ENCODE measurements around the gene LGR5. TPM values are rescaled to one million over a fixed set of nuclear protein-coding genes. Genes with fewer than 3 reads are reported as not detected.

LGR5 gene
- total and polyA plus RNA-seq, 10 of the 15 experiments (the other 5 are each of a cell fraction or from before 2014, with no cell fraction given): 2.1 TPM; not detected in 9

DNA sequence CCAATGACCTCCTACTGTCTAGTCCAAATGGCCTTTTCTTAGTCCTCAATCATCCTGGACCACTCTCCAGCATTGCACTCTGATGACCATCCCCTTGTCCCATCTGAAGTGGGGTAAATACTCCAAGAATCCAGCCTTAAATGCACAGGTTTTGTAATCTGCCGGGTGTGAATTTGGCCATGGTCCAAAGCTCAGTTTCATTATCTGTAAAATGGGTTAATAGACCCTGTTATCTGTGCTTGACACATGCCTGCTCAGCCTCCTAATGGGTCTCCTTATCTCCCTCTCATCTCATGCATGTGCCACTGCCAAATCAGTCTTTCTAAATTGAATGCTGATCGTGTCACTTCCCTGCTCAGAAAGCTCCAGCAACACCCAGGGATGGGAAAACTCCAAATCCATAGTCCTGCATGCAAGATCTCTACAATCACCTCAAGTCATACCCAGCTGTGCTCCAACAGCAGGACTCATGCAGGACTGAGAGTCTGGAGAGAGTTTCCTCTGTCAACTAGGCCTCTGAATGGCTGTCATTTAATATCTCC is 22.3 kb downstream of the LGR5 start:
- DNase-seq (ENCODE audit: low read depth, low spot score) (no peak), FAIRE-seq (no peak), ATAC-seq (no peak)
- ChIA-PET CTCF (no interaction called here), POLR2A (no interaction called here), SMC1A (ENCODE audit: uncharacterized antibody, unreplicated experiment) (no interaction called here), RAD21 (ENCODE audit: unreplicated experiment) (no interaction called here)
- 0% methylated on average over 2 of the region's 2 CpGs for WGBS (ENCODE audit: insufficient coverage, insufficient replicate concordance, low lambda C conversion rate, missing lambda C conversion rate)
- no peaks in the 10 kb centered on the region for H3K79me2 ChIP-seq (ENCODE audit: control insufficient read depth, insufficient read depth, low read length)
- H3K36me3 ChIP-seq (ENCODE audit: control insufficient read depth in 2 of 2, insufficient read depth in 2 of 2, low read length in 1 of 2): no peaks in the 10 kb centered on the region
- H3K4me2 ChIP-seq (ENCODE audit: control insufficient read depth, insufficient read depth): no peak overlapping the region
- H3K27me3 ChIP-seq (replicated peaks in 1 of 2; ENCODE audit: control insufficient read depth in 2 of 2, insufficient read depth in 2 of 2, low read length in 1 of 2): no peaks in the 10 kb centered on the region; a peak in 1 of 4 replicates
- no peak overlapping the region for H3K27ac ChIP-seq (ENCODE audit: control insufficient read depth, insufficient read depth)
- intact Hi-C loops (cut with micrococcal nuclease; ENCODE audit: unreplicated experiment): no loop called here
- TF ChIP-seq SRF (IDR thresholded peaks at IDR 0.05; ENCODE audit: low read depth in 2 of 2, low read length in 2 of 2): no peak
- no peak for TF ChIP-seq RAD51 (IDR thresholded peaks at IDR 0.05)
- TF ChIP-seq TAF1 (IDR thresholded peaks at IDR 0.05; ENCODE audit: borderline replicate concordance, low read depth, low read length): no peak
- TF ChIP-seq ZNF207 (IDR thresholded peaks at IDR 0.05; ENCODE audit: borderline replicate concordance): no peak
- TF ChIP-seq, protein P1, sequence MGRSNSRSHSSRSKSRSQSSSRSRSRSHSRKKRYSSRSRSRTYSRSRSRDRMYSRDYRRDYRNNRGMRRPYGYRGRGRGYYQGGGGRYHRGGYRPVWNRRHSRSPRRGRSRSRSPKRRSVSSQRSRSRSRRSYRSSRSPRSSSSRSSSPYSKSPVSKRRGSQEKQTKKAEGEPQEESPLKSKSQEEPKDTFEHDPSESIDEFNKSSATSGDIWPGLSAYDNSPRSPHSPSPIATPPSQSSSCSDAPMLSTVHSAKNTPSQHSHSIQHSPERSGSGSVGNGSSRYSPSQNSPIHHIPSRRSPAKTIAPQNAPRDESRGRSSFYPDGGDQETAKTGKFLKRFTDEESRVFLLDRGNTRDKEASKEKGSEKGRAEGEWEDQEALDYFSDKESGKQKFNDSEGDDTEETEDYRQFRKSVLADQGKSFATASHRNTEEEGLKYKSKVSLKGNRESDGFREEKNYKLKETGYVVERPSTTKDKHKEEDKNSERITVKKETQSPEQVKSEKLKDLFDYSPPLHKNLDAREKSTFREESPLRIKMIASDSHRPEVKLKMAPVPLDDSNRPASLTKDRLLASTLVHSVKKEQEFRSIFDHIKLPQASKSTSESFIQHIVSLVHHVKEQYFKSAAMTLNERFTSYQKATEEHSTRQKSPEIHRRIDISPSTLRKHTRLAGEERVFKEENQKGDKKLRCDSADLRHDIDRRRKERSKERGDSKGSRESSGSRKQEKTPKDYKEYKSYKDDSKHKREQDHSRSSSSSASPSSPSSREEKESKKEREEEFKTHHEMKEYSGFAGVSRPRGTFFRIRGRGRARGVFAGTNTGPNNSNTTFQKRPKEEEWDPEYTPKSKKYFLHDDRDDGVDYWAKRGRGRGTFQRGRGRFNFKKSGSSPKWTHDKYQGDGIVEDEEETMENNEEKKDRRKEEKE (IDR thresholded peaks at IDR 0.05): no peak
- no peak for TF ChIP-seq POLR2A (IDR thresholded peaks at IDR 0.05; ENCODE audit: low read depth, low read length)
- TF ChIP-seq CHD2 (IDR thresholded peaks at IDR 0.05; ENCODE audit: borderline replicate concordance, low read depth, low read length): no peak
- no peak for TF ChIP-seq ZBTB11 (CRISPR knock-in tag; IDR thresholded peaks at IDR 0.05)
- TF ChIP-seq RELA (IDR thresholded peaks at IDR 0.05; ENCODE audit: borderline replicate concordance, partially characterized antibody): no peak
- TF ChIP-seq ZNF592 (IDR thresholded peaks at IDR 0.05): no peak
- no peaks in the 10 kb centered on the region for H4K20me1 ChIP-seq (ENCODE audit: control insufficient read depth, insufficient read depth)
- no peak overlapping the region for H3K4me3 ChIP-seq
- no peaks in the 10 kb centered on the region for H3K4me1 ChIP-seq (ENCODE audit: control insufficient read depth, insufficient read depth, low read length)
- H3K9ac ChIP-seq (ENCODE audit: control insufficient read depth, insufficient read depth, low read length): no peak overlapping the region
- in situ Hi-C loops (cut with MboI): no loop called here
- BruUV-seq (replicated peaks): no TSS peak
- H3K9me3 ChIP-seq (replicated peaks; ENCODE audit: control insufficient read depth, insufficient read depth, low read length): no peaks in the 10 kb centered on the region
- H2AFZ ChIP-seq (ENCODE audit: control insufficient read depth, low read depth, low read length): no peak overlapping the region

Measured in GM12878 (cell line).